Panc1 (cell line): ENCODE measurements around the gene IL20RB. TPM values are rescaled to one million over a fixed set of nuclear protein-coding genes. Genes with fewer than 3 reads are reported as not detected.

ENCODE experiments used
- ATAC-seq: fragments of 200-7000 bp; cut with Tn5 transposase; 2 replicates; pipeline ENCODE4 v1.9.1; 2020; ENCODE audit warnings: mild to moderate bottlenecking, moderate library complexity
- BruUV-seq: library from RNA; stranded (reverse); fragments of 400-500 nt; replicated peaks from 2 replicates; lab custom pipeline; 2021; lab: Mats Ljungman, UMichigan
- CTCF ChIA-PET: fragments of 300-600 bp; sonication (Branson Sonifier 250); formaldehyde crosslinking; loops from one replicate; lab custom pipeline; 2022; ENCODE audit warnings: antibody characterized with exemption; lab: Charles Lee
- POLR2A ChIA-PET: fragments of 300-600 bp; sonication (Branson Sonifier 250); formaldehyde crosslinking; loops from one replicate; lab custom pipeline; 2022; ENCODE audit warnings: antibody characterized with exemption; lab: Charles Lee
- DNase-seq: peaks from one replicate; pipeline ENCODE4 v3.0.0-alpha.2; 2010; ENCODE audit warnings: low read depth, low spot score
- H3K27ac ChIP-seq: 2 replicates; pipeline ENCODE4 v1.5.1; 2011; ENCODE audit warnings: mild to moderate bottlenecking, low read length, inconsistent platforms
- H3K27me3 ChIP-seq: fragments of 200-500 bp; sonication (Bioruptor generic); 2 replicates; pipeline ENCODE4 v1.6.0; 2014; ENCODE audit warnings: low read length, inconsistent platforms; ENCODE audit not compliant: control insufficient read depth, insufficient read depth
- H3K36me3 ChIP-seq: fragments of 200-500 bp; sonication (Bioruptor generic); 2 replicates; pipeline ENCODE4 v1.5.1; 2014; ENCODE audit warnings: inconsistent platforms, mild to moderate bottlenecking, low read length, moderate library complexity; ENCODE audit not compliant: control insufficient read depth, insufficient read depth
- H3K4me1 ChIP-seq: 2 replicates; pipeline ENCODE4 v1.5.1; 2011; ENCODE audit warnings: inconsistent platforms, mild to moderate bottlenecking, low read length, moderate library complexity; ENCODE audit not compliant: control insufficient read depth, insufficient read depth
- H3K4me3 ChIP-seq, 2 experiments: 2 replicates each; pipeline ENCODE4 v1.5.1; 2011 to 2012; ENCODE audit warnings: low read depth in 2 of 2, low read length in 2 of 2, mild to moderate bottlenecking in 2 of 2, inconsistent platforms in 1 of 2, moderate library complexity in 1 of 2
- H3K9me3 ChIP-seq: fragments of 200-500 bp; sonication (Bioruptor generic); 2 replicates; pipeline ENCODE4 v1.5.1; 2014; ENCODE audit warnings: low read depth, mild to moderate bottlenecking, inconsistent platforms, low read length, moderate library complexity; ENCODE audit not compliant: control insufficient read depth, insufficient read depth
- POLR2AphosphoS5 ChIP-seq: IDR thresholded peaks from 2 replicates; pipeline ENCODE4 v1.6.1; 2012; ENCODE audit warnings: mild to moderate bottlenecking, low read depth, low read length, moderate library complexity
- SIN3A ChIP-seq: IDR thresholded peaks from 2 replicates; pipeline ENCODE4 v1.6.1; 2012; ENCODE audit warnings: low read depth, mild to moderate bottlenecking, low read length, moderate library complexity, borderline replicate concordance; ENCODE audit not compliant: insufficient read depth
- TCF7L2 ChIP-seq: IDR thresholded peaks from 2 replicates; pipeline ENCODE4 v1.6.1; 2011; ENCODE audit warnings: mild to moderate bottlenecking, low read depth, low read length, inconsistent platforms
- in situ Hi-C: cut with HindIII; loops from 2 replicates; pipeline ENCODE4 v1.10.0; 2016; ENCODE audit warnings: low sequenced_read_pairs, low pct_unique_long_range_greater_than_20kb
- intact Hi-C: fragments of 100-400 bp; cut with micrococcal nuclease; formaldehyde crosslinking; loops from one replicate; pipeline ENCODE4 v1.10.0; 2022; ENCODE audit not compliant: unreplicated experiment
- total RNA-seq: library from RNA; stranded (reverse); gene quantifications from one replicate; pipeline ENCODE4 v1.2.1, GENCODE V29; 2021; ENCODE audit not compliant: unreplicated experiment
- TF ChIP-seq, protein P1 (sequence below), 2 experiments: IDR thresholded peaks; 2 replicates each; pipeline ENCODE4 v1.6.1; 2011 to 2012; ENCODE audit warnings: low read depth in 2 of 2, control low read depth in 1 of 2, low read length in 1 of 2, mild to moderate bottlenecking in 1 of 2, moderate library complexity in 1 of 2; ENCODE audit not compliant: insufficient read depth in 1 of 2
- TF ChIP-seq, protein P2 (sequence below): fragments of 450-650 bp; IDR thresholded peaks from 2 replicates; pipeline ENCODE4 v1.5.1; 2017; ENCODE audit warnings: mild to moderate bottlenecking

The IL20RB gene
- total RNA-seq, 1 experiment from 2014 or later = 1.7 TPM

DNA sequence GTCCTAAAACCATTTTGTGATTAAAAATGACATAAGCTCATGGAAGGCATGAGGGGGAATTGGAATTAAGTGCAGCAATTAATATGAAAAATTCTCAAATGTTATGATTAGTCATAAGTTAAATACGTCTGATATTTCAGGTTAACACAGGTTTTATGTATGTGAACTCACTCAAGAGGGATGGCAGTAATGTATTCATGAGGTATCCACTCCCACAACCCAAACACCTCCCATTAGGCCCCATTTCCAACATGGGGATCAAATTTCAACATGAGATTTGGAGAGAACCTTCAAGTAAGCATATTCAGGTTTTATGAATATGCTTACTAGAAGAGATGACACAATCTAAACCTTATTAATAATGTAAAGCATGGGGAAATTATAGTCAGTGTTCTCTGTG is 41.6 kb upstream of the IL20RB start:
- H3K27me3 ChIP-seq = no peaks in the 10 kb centered on the region
- BruUV-seq = no TSS peak
- TF ChIP-seq SIN3A (no peak), TCF7L2 (no peak)
- no peak overlapping the region for H3K27ac ChIP-seq
- CTCF ChIA-PET = no interaction called here
- POLR2A ChIA-PET = interaction anchor here (0.5 kb wide), 1 partner anchor 135 kb away, joined by 5 read pairs; no protein-coding TSS in a partner anchor
- intact Hi-C loops = no loop called here
- H3K9me3 ChIP-seq = peaks cover 11% of the 10 kb centered on the region; the same call in 1 of the 2 replicates
- no peaks in the 10 kb centered on the region for H3K36me3 ChIP-seq
- H3K4me3 ChIP-seq = no peak overlapping the region
- no peak for ATAC-seq
- in situ Hi-C loops = no loop called here
- DNase-seq = no peak
- no peaks in the 10 kb centered on the region for H3K4me1 ChIP-seq

DNA sequence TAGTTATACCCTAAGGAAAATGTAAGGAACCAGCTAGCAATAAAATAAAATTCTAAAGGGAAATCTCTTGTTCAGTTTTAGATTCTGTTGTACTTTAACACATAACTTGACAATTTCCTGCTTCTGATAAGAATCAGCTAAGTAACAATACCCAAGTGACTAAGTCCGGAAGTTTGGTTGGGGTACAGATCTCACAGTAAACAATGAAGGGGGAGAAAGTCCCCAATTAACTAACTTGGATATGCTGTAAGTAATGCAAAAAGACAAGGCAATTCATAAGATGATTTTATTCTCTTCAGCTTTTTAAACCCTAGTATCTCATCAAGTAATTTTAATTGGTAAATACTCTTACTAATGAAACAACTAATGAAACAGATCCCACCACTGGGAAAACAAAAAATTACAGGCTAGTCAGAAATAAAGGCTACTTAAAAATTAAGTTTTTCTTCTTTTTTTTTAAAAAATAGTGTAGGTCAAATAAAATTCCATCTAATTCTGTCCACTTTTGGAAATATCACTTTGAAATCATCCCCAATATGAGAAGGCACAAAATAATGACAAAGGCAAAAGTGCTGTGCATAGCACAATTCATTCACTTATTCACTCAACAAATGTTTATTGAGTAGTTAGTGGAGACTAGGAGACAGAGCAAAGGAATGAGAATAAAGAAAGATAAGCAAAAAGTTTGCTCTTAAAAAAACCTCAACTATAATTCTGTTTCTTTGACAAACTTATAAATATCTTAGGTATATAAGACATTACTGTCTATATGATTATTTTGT is 37.8 kb upstream of the IL20RB start:
- intact Hi-C loops = no loop called here
- no TSS peak for BruUV-seq
- DNase-seq = no peak
- TF ChIP-seq, protein P1, sequence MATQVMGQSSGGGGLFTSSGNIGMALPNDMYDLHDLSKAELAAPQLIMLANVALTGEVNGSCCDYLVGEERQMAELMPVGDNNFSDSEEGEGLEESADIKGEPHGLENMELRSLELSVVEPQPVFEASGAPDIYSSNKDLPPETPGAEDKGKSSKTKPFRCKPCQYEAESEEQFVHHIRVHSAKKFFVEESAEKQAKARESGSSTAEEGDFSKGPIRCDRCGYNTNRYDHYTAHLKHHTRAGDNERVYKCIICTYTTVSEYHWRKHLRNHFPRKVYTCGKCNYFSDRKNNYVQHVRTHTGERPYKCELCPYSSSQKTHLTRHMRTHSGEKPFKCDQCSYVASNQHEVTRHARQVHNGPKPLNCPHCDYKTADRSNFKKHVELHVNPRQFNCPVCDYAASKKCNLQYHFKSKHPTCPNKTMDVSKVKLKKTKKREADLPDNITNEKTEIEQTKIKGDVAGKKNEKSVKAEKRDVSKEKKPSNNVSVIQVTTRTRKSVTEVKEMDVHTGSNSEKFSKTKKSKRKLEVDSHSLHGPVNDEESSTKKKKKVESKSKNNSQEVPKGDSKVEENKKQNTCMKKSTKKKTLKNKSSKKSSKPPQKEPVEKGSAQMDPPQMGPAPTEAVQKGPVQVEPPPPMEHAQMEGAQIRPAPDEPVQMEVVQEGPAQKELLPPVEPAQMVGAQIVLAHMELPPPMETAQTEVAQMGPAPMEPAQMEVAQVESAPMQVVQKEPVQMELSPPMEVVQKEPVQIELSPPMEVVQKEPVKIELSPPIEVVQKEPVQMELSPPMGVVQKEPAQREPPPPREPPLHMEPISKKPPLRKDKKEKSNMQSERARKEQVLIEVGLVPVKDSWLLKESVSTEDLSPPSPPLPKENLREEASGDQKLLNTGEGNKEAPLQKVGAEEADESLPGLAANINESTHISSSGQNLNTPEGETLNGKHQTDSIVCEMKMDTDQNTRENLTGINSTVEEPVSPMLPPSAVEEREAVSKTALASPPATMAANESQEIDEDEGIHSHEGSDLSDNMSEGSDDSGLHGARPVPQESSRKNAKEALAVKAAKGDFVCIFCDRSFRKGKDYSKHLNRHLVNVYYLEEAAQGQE (IDR thresholded peaks at IDR 0.05; ENCODE audit: insufficient read depth in 1 of 2, low read depth in 2 of 2, low read length in 1 of 2) = no peak
- TF ChIP-seq SIN3A (no peak), TCF7L2 (no peak), POLR2AphosphoS5 (no peak)
- TF ChIP-seq, protein P2, sequence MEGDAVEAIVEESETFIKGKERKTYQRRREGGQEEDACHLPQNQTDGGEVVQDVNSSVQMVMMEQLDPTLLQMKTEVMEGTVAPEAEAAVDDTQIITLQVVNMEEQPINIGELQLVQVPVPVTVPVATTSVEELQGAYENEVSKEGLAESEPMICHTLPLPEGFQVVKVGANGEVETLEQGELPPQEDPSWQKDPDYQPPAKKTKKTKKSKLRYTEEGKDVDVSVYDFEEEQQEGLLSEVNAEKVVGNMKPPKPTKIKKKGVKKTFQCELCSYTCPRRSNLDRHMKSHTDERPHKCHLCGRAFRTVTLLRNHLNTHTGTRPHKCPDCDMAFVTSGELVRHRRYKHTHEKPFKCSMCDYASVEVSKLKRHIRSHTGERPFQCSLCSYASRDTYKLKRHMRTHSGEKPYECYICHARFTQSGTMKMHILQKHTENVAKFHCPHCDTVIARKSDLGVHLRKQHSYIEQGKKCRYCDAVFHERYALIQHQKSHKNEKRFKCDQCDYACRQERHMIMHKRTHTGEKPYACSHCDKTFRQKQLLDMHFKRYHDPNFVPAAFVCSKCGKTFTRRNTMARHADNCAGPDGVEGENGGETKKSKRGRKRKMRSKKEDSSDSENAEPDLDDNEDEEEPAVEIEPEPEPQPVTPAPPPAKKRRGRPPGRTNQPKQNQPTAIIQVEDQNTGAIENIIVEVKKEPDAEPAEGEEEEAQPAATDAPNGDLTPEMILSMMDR = no peak
- in situ Hi-C loops = no loop called here
- POLR2A ChIA-PET = no interaction called here
- no peak overlapping the region for H3K27ac ChIP-seq
- no peaks in the 10 kb centered on the region for H3K36me3 ChIP-seq
- no peaks in the 10 kb centered on the region for H3K4me1 ChIP-seq
- CTCF ChIA-PET = no interaction called here
- H3K27me3 ChIP-seq = no peaks in the 10 kb centered on the region
- no peak for ATAC-seq
- peaks cover 11% of the 10 kb centered on the region; the same call in 1 of the 2 replicates for H3K9me3 ChIP-seq
- no peak overlapping the region for H3K4me3 ChIP-seq
